Measurements from ENCODE around the gene DTNA.
"Not testable (repeated sequence)": the region's sequence is repeated elsewhere in the genome, so short reads cannot be mapped to it uniquely, and the experiment has no call there.

DTNA gene

DNA sequence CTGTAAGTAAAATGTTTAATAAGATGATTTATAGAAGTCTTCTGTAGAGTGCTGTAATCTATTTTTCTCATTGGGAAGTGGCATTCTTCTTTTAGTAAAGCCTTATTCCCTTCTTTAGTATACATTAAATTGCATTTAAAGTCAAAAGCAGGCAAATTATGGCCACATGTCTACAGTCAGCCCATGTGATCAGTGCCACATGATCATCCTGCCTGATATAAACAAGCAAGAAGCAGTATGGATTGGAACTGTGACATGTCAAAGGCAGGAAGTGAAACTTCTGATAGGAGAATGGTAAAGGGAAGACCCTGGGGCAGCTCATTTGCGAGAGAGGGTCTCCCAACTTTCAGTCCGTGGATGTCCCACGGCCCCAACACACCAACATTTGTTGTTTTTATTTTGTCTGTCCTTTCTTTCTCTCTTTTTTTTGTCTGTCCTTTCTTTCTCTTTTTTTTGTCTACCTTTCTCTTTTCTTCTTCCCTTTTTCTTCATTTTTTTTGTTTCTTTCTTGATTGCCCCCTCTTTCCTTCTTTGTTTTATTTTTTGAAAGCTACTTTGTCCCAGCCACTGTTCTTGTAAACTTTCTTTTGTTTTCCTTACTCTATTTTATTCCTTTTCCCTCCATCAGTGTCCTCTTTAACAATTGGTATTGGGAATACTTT lies 154.9 kb downstream of the DTNA start:
- DNase-seq, result no peak

DNA sequence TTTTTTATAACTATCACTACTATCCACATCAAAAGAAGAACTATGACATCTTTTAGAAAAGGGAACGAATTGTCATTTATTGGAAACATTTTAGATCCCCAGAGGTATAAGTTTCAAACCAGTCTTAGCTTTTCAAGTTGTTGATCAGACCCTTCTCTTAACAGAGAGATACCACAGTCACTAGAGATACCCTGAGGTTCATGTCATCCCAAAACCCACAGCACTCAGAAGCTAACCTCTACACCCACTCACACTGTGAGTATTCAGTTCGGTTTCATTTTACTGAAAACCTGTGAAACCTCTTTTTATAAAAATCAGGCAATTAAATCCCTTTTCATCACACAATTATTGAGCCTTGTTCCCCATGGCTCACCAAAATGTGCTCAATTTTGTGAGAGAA lies 156.2 kb downstream of the DTNA start:
- no peak for DNase-seq

DNA sequence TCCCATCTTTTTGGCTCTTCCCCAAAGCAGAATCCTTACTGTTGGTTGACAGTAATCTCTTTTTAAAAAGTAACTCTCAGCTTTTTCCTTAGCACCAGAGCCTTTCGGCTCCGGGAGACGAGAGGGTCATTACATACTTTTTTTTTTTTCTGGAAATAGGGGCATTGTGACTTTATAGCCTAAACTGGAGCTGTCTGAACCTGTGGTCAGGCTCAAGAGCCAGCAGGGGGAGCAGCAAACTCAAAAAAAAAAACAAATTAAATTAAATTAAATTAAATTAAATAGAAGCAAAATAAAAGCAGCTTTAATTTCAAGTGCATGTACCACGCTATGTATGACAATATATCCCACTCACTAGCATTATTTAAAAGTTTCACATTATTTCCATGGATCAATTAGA lies 156.6 kb downstream of the DTNA start:
- no peak for DNase-seq

DNA sequence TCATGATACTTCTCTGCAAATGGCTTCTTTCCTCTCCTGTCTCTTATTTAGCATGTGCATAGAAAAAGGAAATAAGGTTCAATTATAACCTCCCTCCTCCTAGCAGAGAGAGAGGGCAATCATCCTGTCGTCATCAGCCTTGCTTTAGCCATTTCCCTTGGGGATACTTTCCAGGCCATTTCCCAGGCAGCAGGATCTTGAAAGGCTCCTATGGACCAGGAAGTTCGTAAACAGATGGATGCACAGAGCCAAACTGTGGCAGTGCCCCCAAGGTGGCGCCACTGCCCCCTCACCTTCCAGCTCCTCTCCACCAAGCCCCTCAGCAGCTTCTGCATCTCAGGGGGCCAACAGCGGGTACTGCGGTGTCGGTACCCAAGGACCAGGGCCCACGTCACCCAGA lies 157.4 kb downstream of the DTNA start:
- DNase-seq, result no peak

DNA sequence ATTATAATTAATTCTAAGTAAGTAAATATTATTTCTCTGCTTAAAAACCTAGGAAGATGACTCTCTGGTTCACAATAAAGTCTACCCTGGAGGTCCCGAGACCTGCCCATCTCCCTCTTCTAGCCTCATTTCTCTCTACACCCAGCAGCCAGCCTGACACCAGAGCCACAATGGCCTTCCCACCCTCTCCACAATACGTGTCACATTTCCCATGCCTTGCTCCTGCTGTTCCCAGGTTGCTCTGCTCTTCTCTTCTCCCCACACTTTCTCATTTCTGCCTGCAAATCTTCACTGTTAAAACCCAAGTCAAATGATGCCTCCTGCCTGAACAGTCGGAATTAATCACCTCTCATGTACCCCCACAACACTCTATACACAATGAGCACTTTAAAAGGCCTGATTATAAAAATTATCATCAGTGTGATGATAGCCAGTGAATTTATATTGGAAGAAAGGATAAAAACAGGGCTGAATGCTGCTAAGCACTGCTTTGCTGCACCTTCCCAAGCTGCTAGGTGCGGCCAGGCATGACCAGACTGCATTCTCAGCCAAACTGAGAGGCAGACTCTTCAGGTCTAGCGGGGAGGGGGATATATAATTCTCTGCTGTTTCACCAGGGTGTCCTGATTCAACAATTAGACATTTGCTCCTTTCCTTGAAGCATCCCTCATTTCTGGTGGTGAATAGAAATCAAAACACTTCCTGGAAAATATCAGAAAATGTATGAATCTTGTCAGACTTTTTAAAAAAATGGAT lies 160.6 kb downstream of the DTNA start:
- DNase-seq, result no peak

DNA sequence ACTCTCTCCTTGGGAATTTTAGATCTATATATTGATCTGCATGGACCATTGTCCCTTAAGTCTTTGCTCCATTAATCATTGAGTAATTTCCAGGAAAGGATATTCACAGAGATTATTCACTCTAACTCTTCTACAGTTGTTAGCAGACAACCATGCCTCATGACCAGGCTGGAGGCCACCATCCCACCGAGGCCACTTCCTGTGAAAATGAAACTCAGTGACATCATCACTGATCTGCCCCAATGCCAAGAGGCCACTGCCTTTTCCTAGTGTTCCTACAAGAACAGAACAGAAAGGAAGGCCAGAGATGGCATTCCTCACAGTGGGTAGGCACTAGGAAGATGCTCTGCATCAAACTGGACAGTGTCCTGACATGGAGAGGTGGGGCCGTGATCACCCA lies 161.3 kb downstream of the DTNA start:
- DNase-seq, result no peak

DNA sequence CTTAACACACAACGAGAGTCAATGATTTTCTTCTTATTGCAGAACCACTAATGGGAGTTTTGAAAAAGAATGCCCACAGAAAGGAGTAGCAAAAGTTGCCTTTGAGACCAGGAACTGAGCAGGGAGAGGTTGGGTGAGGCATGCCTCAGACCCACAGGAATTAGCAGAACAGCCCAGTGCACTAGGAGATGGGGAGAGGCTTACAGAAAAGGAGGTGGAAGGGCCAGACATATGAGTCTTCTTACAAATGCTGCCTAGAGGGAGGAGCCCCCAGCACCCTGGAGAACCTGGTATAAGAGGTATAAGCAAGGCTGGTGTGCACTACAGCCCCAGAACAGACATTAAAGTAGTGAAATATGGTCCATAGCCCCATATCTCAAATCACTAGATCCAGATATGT lies 162.0 kb downstream of the DTNA start:
- no peak for DNase-seq

DNA sequence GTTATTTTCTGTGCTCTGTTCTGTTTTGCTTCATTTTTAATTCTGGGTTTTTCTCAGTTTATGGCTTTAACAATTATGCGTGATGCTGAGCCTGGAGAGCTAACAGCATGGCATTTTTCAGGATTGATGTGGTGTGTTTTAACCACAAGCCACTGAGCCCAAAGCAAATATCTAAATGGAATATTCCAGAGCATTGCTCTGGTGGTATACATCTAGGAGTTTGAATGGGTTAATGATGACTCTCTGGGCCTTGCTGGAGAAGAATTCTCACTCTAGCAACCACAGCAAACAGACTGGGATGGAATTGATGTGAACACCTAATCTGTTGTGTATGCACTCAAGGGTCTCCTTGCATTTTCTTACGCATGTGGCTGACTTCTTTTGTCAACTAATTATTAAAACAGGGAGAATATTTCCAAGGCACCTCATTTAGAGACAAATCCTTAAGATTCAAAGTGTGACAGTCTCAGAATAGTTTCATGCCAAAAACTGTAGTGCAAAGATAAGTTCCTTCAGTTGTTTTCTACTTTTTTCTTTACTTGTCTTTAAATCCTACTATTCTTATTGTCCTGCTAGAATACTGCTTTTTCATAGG lies 164.0 kb downstream of the DTNA start:
- DNase-seq, result no peak

DNA sequence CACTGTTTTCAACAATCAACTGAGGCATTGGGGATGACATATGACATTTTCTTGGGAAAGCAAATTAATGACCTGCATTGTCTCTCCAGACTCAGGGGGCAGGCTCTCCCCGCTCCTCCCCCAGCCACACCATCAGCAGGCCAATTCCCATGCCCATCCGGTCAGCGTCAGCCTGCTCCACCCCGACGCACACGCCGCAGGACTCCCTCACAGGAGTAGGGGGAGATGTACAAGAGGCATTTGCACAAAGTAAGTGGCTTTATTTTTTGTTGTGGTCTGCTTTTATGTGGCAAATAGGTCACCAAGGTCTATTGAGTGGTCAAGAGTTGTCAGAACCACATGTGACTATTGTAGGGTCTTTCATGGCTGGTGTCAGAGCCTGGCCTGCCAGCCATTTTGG lies 165.1 kb downstream of the DTNA start:
- no peak for DNase-seq

DNA sequence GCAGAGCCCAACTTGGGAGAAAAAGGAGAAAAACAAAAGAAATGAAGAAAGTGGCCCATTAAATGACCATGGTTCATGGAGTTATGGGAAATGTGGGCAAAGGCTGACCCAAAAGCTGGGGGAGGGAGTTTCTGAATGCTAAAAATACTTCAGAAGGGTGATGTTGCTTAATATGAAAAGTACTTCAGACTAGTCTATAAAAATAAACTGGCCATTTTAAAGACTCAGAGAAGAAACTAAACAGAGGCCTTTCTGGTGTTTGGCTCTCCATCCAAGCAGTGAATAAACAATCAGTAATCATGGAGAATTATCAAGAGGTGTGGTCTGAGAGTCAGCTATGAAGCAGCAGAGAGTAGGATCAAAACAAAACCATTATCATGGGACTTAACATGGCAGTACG lies 170.3 kb downstream of the DTNA start:
- DNase-seq, result no peak

DNA sequence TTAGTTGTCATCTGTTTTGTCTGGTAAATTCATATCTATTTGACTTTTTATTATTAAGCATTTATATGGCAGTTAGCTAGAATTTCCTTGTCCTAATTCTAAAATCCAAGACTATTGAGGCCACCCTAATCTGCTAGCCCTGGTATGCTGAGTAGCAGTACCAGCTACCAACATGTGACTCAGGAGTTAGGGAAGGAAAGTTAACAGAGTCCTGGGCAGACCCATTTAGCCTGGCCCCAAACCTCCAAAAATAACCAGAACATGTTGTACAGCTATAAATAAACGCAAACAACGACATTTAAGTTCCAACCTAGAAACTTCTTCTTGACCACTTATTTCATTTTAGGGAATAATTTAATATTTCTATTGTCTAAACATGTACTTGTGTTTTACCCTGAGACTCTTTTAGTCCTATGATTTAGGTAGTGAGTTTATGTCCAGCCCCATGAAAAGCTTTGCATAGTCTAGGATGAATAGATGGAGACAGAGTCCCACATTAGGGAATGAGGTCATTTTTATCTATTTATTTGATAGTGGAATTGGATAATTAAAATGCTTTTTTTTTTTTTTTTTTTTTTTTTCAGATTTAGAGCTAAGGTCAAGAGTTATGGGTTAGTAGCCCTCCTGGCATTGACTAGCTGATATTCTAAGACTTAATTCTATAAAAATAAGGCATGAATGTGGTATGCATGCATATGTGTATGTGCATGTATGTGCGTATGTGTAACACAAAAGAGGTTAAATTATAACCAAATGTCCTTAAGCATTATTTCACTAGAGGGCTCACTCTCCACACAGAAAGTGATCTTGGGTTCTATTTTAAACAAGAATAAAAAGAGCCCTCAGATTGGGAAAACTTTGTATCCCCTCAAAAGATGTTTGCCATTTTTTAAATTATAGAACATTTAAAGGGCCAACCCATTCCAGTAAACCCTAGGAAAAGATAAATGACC lies 171.1 kb downstream of the DTNA start:
- no peak for DNase-seq

DNA sequence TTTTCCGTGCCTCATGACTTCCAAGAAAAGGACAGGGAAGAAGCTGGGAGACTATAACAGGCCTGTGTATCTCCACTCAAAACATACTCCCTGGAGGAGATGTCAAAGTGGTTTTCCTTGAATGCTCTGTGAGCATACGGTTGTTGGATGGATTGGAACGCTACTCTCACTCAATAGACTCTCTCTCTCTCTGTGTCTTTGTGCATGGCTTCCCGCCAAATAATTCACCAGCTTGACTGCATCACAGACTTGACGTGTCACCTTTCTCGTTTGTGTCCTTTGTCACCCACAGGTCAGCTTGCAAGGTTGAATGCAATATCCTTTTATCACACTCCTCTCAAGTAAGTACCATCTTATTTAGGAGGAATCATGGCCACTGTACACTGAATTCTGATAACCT lies 174.3 kb downstream of the DTNA start:
- no peak for DNase-seq

DNA sequence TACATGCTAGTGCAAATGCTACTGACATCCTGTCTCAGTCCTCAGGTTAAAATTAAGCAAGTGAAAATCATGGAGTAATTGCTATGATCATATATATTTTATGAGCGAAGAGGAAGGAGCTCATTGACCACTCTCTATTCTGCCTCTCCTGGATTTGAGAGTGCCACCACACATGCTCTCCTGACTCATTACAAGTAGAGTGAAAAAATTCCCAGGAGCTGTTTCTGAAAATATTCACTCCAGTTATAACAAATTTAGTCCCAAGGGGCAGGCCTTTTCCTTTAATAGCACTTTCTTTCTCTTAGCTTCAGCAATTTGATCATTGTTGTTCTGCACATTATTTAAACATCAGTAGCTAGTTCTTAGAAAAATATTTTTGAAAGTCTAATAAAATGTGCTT lies 176.1 kb downstream of the DTNA start:
- DNase-seq, result no peak

DNA sequence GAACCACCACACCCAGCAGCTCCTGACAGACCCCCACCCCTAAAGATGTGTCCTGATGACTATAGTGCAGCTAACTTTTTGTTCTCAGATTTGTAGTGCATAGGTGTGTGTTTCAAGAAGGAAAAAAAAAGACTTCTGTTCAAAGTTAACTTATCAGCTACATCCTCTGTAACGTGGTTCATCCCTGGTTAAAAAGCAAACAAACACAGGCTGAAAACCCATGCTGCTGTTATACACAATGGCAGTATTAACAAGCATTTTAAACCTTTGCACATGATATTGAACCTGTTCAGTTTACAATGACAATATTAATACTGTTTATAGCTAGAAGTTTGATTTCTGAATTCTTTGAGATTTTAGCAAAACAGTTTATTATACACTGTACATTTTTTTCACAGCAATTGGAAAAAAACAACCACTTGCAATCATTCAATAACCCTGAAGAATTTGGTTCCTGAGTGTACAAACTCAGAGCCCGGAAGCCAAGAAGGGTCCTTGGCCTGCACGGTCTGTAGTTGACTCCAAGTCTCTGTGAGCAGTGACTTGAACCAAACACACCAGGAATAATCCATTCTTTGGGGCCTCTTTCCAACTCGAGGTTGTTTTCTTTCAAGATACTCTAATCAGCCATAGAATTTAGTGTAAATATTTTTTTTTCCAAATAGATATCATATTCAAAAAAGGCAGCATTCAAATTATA lies 177.9 kb downstream of the DTNA start:
- DNase-seq, result no peak

DNA sequence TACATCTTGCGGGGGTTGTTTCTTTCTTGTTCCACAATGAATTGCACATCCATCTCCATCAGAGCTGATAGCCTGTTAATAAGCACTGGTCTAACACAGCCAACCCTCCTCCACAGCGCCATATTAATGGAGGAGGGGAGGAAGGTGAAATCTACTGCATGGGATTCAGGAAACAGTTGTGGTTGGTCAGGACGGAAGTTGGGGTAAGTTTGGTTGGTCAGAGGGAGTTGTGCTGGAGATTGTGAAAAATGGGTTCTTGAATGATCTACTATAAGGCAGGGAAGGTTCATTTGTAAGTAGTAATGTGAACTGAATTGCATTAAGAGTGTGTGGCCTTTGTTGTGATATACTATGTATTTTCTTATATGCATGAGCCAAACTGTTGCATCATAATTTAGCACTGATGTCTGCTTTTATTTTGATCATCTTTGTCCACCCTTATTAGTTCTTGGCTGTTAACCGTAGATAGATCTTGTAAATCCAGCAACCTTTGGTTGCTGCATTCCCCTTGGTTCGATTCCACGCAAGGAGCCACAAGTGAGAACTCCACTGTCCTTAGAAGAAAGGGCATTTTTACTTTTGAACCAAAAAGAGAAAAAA lies 180.5 kb downstream of the DTNA start:
- DNase-seq, result no peak

DNA sequence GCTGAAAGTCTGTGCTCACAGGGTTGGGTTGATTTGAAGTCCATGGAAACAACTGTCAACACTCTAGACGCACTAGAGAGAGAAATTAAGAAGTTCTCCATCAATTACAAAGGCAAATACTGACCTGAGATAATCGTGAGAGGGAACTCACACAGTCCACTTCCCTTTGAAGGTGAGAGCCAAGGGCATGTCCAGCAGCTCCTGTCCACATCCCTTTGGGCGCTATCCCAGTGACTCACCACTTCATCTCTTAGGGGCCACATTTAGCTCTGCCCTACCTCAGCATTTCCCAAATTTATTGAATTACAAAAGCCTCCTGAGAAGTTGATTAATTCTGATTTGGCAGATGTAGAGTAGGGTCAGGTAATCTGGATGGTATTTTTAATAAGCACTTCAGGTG lies 182.3 kb downstream of the DTNA start:
- no peak for DNase-seq

DNA sequence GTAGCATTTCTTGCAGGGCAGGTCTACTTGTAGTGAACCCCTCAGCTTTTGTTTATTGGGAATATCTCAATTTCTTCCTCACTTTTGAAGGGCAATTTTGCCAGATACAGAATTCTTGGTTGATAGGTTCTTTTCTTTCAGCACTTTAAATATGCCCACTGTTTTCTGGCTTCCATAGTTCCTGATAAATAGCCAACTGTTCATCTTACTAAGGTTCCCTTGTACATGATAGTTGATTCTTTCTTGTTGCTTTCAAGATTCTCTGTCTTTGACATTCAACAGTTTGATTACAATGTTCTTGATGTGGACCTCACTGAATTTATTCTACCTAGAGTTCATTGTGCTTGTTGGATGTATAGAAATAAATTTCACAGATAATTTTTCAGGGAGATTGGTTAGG lies 183.1 kb downstream of the DTNA start:
- no peak for DNase-seq

DNA sequence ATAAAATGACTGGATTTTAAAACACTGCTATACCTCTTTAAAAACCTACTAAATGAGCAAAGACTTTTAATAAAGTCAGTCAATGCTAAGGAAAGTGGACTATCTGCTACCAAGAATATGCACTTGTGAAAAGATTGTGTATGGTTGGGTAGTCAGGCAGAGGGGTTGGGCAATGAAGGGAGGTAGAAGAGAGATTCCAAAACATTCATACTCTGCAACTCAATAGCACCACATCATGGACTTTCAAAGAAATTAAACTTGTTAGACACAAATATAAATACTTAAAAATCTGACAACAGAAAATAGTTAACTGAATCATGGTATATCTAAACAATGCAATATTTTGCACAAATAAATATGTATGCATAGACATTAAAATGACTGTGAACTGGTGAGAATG lies 191.2 kb downstream of the DTNA start:
- DNase-seq, result no peak

DNA sequence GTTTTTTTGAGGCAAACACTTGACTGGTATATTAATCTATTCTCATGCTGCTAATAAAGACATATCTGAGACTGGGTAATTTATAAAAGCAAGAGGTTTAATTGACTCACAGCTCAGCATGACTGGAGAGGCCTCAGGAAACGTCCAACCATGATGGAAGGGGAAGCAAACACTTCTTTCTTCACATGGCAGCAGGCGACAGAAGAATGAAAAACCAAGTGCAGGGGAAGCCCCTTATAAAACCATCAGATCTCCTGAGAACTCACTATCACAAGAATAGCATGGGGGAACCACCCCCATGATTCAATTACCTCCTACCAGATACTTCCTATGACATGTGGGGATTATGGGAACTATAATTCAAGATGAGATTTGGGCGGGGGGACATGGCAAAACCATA lies 194.9 kb downstream of the DTNA start:
- DNase-seq, result no peak

DNA sequence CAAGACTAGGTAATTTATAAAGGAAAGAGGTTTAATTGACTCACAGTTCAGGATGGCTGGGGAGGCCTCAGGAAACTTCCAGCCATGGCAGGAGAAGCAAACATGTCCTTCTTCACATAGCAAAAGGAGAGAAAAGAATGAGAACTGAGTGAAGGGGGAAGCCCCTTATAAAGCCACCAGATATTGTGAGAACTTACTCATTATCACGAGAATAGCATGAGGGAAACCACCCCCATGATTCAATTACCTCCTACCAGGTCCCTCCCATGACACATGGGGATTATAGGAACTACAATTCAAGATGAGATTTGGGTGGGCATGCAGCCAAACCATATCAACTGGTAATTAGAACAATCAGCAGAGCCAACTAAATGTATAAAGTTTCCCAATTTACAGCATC lies 196.9 kb downstream of the DTNA start:
- not testable (repeated sequence) for DNase-seq

DNA sequence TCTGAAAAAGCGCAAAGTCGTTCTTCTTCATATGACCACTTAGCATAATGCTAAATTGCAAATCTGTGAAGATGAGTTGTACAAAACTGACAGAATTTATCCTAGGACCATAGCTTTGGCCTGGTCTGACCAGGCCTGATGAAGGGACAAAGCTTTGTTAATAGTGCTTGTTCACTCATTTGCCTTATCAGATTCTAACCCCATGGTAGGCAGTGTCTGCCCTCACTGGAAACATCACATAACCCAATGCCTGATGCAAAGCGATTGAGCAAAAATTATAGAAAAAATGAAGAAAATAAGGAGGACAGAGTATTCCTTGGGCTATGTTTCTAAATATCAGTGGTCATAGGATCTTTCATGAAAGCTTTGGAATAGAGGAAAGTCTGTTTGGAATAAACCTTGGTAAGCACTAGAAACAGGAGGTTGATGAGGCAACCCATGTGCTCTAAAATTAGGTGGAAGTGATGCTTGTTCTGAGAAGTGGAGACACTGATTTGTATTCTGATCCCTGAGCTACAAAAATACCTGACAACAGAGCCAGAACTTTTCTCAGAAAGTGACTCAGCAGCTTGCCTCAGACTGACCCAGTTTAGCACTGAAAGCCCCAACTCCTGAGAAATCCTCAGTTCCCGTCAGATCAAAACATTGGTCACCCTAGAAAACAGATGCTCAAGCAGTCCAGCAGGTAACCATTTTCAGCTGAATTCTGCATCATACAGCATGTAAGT lies 199.7 kb downstream of the DTNA start:
- DNase-seq, result no peak

DNA sequence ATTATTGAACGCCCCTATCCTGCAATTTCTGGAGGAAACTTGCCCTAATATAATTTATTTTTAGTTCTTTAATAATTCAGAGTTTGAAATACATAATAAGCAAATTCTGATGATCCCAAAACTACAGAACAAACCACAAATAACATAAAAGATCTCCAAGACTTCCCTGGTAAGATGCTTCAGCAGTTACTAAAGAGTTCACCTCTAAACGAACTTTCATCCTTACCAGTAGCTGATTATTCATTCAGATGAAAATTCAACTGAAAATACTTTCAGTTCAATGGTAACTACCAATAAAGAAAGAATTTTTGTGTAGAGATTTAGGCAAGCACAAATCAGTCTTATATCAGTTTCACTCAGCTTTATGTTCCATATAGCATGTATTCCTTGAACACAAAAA lies 201.0 kb downstream of the DTNA start:
- no peak for DNase-seq
